GM18498 (cell line): ENCODE measurements around the gene SLC26A11.
"Not testable (repeated sequence)": the region's sequence is repeated elsewhere in the genome, so short reads cannot be mapped to it uniquely, and the experiment has no call there.

Source experiments
- ATAC-seq: cut with Tn5 transposase; IDR thresholded peaks from one replicate; pipeline ENCODE4 v1.9.1; 2021; ENCODE audit warnings: mild to moderate bottlenecking, moderate library complexity; ENCODE audit not compliant: unreplicated experiment

SLC26A11 gene

DNA sequence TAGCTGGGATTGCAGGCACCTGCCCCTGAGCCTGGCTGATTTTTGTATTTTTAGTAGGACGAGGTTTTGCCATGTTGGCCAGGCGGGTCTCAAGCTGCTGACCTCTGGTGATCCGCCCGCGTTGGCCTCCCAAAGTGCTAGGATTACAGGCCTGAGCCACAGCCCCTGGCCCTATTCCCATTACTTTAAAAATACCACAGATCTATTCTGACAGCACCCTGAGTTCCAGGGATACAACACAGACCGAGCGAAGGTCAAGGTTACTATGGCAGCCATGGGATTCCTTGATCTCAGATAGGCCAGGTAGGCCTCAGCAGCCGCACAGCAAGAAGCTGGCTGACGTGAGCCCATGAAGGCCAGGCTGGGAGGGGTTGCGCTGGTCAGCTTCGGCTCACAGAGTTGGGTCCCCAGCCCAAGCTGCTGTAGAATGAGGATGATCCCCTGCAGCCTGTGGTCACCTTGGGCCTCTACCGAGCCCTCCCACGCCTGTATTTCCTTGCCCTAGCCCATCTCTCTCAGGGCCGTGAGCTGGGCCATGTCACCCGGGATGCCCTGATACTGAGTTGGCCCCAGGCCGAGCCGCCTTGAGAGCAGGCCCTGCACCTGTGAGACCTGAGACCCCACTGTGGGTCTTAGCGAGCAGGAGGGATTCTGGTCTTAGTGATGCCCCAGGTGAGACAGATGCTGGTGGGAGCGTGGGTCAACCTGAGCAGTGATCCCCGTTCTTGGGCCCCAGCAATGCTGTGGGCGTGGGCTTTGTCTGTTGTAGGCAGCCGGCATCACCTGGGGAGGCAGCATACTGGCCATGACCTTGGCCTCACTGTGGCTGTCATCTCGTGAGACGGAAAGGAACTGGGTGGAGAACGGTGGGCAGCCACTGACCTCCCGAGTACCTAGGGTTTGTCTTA is 23.6 kb downstream of the SLC26A11 start:
- no peak for ATAC-seq

DNA sequence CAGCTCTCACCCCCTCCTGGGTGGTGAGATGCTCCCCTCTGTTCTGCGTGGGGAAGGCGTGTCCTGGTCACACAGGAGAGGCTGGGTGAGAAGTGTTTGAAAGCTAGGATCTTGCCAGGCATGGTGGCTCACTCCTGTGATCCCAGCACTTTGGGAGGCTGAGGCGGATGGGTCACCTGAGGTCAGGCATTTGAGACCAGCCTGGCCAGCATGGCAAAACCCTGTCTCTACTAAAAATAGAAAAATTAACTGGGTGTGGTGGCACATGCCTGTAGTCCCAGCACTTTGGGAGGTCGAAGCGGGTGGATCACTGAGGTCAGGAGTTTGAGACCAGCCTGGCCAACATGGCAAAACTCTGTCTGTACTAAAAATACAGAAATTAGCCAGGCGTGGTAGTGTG is 24.2 kb downstream of the SLC26A11 start:
- not testable (repeated sequence) for ATAC-seq

DNA sequence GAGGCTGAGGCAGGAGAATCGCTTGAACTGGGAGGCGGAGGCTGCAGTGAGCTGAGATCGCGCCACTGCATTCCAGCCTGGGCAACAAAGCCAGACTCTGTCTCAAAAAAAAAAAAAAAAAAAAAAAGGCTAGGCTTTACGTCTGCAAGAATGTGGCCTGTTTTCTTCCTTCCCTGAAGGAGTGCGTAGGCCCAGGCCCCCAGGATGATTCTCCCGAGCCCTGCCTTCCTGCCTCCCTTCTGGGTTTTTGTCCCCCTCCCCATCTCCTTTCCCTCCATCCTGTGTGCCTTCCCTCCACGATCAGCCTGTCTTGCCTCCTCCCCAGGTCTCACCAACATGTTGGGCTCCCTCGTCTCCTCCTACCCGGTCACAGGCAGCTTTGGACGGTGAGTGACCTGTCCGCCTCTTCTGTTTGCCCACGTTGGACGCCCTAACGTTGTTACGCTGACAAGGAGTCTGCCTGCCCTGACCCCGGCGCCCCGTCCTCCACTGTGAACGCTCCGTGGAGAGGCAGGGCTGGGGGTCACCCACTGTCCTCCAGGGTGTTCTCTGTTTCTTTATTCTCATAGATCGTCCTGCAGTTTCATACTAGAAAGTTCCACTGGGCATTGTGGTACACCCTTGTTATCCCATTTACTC is 24.8 kb downstream of the SLC26A11 start:
- no peak for ATAC-seq

DNA sequence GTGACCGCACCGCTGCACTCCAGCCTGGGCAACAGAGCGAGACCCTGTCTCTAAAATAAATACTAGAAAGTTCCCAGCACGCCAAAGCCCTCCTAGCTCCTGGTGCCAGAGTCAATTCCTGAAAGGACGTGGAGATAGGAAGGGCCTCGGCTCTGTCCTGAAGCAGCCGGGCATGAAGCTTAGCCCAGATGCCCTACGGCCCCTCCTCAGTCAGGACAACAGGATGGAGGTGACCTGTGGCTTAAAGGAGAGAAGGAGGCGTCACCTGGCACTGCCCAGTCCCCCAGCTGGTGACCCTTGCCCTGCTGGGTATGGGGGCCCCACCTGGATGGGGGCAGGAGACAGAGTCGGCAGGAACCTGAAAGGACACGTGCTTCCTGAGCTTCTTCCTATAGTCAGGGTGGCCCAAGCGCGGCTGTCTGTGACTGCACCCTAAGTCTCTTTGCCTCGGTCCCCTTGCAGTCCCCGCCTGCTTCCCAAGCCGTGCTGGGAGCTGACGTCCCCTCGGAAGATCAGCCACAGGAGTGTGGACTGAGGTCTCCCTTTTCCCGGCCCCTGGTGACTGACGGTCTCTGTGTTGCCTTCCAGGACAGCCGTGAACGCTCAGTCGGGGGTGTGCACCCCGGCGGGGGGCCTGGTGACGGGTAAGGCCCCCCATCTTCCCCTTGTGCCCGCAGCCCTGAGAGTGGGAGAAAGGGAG is 25.5 kb downstream of the SLC26A11 start:
- ATAC-seq: no peak

DNA sequence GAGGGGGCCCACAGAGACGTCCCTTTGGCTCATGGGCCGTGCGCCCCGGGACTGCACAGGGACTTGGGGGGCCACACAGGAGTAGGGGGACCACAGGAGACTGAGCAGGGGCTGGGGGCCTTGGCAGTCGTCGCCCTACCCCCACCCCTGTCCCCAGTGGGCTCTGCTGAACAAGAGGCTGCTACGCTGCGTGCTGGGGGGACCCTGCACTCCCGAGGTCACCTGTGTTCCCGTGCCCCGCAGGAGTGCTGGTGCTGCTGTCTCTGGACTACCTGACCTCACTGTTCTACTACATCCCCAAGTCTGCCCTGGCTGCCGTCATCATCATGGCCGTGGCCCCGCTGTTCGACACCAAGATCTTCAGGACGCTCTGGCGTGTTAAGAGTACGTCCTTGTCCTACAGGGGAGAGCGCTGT is 26.0 kb downstream of the SLC26A11 start:
- no peak for ATAC-seq

DNA sequence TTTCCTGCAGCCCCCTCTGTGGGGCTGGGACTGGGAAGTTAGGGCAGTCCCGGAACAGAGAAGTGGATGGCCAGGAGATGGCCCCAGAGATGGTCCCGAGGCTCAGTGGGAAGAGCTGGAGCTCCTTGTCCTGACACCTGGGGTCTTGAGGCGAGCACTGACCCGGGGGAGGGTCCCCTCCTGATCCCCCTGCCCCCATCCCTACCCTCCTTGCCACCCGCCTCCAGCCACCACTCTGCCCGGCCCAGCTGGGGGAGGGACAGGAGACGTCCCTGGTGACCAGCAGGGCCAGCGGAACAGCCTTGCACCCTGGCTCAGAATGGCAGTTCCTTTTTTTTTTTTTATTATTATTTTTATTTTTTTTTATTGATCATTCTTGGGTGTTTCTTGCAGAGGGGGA is 26.5 kb downstream of the SLC26A11 start:
- no peak for ATAC-seq

DNA sequence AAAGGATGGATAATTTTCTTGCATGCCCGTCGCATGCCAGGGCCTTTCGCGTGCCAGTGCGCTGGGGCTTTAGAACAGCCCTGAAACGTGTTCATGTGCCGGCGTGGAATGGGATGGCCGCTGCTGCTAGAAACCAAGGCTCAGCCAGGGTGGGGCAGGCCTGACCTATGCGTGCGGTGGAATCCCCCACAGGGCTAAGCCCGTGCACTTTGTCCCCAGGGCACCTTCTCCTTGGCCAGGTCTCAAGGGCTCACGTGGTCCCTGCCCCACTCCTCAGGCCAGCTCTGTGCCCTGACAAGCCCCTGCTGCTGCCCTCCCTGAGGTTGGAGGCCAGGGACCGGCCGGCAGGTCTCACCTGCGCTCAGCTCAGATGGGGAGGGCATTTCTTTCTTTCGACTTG is 27.3 kb downstream of the SLC26A11 start:
- ATAC-seq: no peak

DNA sequence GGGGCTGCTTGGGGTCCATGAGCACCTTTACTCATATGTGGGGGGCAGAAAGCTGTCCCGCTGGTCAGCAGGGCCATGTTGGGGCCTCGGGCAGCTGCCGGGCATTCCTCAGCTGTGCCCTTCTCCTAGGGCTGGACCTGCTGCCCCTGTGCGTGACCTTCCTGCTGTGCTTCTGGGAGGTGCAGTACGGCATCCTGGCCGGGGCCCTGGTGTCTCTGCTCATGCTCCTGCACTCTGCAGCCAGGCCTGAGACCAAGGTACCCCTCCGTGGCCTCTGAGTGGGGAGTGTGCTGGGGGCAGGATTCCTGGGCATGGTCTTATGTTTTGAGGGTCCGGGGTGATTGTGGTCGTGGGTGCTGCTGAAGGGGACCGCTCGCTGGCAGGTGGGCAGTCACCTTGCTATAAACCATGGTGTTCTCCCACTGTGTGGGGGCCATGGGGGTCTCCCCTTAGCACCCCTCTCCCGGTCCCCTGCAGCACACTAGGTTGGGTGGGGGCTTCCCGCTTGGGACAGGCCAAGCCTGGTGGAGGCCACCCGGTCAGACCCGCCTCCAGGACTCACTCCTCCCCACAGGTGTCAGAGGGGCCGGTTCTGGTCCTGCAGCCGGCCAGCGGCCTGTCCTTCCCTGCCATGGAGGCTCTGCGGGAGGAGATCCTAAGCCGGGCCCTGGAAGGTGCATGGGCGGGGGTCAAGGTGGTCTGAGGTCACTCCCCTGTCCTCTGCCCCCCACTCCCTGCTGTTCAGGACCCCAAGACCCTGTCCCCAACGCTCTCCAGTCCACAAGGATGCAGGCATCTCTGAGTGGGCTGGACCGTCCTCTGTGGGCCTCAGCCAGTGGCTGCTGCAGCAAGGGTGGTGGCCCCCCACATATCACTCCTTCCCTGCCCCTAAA is 28.0 kb downstream of the SLC26A11 start:
- ATAC-seq: no peak

DNA sequence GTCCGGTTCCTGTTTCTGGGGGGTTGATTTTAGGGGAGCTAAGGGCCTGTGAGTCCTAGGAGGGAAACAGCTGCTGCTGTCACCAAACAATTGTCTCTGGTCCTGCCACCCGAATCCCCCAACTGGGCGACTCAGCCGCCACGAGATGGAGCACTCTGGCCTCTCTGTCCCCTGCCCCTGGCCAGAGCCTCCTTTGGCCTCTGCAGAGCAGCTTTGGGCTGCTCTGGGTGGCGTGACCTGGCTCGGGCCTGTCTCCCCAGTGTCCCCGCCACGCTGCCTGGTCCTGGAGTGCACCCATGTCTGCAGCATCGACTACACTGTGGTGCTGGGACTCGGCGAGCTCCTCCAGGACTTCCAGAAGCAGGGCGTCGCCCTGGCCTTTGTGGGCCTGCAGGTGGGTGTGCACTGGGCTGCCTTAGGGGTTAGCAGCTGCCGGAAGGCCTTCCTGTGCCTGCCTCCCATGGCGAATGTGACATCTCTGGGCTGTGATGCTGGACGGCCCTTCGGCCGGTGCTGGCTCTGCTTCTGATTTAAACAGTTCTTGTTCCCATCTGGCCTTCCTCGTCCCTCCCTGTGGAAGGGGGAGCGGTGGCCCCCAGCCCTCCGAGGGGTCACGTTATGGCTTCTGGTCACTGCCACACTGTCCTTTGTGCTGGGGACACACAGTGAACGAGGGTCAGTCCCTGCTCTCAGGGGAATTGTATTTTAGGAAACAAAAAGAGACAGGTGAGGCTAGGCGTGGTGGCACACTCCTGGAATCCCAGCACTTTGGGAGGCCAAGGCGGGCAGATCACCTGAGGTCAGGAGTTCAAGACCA is 28.9 kb downstream of the SLC26A11 start:
- no peak for ATAC-seq

DNA sequence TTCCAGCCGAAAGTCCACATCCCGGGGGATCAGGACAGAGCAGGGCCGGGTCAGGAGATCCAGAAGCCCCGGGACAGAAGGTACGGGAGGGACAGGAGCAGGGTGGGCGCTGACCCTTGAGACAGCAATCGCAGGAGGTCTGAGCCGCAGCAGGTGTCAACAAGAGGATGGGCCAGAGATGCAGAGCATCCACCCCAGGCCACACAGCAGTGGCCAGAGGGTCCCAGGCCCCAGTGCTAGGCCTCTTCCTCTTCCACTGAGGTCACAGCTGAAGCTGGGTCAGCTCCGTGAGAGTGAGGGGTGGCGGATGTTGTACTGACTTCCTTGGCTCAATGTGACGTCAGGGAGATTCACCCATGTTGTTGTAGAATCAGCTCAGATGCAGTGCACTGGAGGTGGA is 31.7 kb downstream of the SLC26A11 start:
- ATAC-seq: no peak

DNA sequence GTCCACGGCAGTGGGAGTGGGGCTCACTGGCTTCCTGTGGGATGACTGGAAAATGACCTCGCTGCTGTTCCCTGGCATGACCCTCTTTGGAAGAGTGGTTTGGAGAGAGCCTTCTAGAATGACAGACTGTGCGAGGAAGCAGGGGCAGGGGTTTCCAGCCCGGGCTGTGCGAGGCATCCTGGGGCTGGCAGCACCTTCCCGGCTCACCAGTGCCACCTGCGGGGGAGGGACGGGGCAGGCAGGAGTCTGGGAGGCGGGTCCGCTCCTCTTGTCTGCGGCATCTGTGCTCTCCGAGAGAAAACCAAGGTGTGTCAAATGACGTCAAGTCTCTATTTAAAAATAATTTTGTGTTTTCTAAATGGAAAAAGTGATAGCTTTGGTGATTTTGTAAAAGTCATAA is 32.6 kb downstream of the SLC26A11 start:
- no peak for ATAC-seq

DNA sequence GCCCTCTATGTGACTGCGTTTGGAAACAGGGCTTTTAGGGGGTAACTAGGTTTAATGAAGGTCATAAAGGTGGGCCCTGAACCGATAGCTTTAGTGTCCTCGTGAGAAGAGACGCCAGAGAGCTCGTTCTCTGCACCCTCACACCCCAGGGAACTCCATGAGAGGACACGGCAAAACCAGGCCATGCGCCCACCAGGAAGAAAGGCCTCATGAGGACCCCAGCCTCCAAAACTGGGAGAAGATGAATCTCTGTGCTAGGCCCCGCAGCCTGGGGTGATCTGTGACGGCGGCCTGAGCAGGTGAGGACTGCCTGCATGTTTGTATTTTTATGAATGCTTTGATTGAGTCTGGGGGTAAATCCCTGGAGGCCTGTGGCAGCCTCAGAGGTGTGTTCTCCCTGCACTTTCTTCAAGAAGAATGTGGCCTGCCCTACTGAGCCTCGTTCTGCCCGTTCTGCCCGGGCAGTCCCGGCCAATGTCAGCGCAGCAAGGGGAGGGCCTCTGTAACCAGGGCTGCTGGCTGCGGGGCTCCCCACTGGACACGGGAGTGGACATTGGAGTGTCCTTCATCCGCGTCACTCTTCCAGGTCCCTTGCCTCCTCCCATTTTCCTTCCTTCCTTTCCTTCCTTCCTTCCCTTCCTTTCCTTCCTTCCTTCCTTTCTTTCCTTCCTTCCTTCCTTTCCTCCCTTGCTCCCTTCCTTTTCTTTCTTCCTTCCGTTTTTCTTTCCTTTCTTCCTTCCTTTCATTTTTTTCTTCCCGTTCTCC is 33.6 kb downstream of the SLC26A11 start:
- ATAC-seq: no peak

DNA sequence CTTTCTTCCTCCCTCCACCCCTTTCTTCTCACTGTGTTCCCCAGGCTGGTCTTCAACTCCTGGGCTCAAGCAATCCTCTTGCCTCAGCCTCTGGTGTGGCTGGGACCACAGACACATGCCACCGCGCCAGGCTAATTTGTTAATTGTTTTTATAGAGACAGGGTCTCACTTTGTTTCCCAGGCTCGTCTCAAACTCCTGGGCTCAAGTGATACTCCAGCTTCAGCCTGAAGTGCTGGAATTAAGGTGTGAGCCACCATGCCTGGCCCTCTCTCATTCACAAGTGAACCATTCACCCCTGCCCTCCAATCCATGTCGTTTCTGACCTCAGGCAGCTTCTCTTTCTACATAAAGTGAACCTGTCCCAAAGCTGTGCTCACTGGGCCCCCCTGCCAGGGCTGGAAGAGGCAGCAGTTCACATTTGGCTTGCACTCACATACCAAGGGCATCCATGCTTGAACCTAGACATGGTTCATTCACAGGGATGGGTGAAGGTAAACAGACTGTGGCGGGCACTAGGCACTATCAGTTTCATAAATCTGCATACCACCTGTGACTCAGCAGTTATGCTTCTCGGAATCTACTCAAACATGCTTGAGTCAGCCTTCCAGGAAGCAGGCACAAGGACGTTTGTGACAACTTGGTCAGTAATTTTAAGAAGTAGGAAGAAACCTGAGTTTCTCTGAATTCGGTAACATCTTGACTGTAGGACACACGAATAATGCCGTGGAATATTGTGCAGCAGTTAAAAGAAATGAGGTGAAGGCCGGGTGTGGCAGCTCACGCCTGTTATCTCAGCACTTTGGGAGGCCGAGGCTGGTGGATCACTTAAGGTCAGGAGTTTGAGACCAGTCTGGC is 34.4 kb downstream of the SLC26A11 start:
- ATAC-seq: peak; percentile 73

DNA sequence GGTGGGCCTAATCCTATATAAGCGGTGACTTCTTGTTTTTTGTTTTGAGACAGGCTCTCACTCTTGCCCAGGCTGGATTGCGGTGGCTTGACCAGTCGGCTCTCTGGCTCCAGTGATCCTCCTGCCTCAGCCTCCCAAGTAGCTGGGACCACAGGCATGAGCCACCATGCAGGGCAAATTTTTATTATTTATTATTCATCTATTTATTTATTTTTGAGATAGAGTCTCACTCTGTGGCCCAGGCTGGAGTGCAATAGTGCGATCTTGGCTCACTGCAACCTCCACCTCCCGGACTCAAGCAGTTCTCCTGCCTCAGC is 35.8 kb downstream of the SLC26A11 start:
- ATAC-seq: no peak

DNA sequence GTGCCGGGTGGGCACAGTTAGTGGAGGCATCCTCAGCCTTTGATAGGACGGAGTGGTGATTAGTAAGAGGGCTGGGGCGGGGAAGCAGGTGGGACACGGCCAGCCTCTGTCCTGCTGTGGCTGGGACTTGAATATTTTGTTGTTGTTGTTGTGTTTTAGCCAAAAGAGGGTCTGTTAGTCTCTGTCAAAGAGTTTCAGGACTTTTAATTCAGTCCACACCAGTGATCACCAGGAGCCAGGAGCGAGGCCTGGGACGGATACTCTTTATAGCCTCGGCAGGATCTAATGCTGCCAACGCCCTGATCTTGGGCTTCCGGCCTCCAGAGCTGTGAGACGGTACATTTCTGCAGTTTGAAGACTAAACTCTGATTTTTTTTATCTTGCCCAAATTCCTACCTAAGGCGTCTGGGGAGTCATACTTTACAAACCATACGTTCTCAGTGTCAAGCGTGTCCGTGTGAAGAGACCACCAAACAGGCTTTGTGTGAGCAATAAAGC is 37.5 kb downstream of the SLC26A11 start:
- no peak for ATAC-seq

DNA sequence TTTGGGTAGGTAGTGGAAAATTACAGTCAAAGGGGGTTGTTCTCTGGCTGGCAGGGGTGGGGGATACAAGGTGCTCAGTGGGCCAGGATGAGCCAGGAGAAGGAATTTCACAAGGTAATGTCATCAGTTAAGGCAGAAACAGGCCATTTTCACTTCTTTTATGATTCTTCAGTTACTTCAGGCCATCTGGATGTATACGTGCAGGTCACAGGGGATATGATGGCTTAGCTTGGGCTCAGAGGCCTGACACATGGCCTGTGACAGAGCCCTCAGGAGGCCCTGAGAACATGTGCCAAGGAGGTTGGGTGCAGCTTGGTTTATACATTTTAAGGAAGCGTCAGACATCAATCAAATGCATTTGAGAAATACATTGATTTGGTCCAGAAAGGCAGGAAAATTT is 38.1 kb downstream of the SLC26A11 start:
- ATAC-seq: not testable (repeated sequence)

DNA sequence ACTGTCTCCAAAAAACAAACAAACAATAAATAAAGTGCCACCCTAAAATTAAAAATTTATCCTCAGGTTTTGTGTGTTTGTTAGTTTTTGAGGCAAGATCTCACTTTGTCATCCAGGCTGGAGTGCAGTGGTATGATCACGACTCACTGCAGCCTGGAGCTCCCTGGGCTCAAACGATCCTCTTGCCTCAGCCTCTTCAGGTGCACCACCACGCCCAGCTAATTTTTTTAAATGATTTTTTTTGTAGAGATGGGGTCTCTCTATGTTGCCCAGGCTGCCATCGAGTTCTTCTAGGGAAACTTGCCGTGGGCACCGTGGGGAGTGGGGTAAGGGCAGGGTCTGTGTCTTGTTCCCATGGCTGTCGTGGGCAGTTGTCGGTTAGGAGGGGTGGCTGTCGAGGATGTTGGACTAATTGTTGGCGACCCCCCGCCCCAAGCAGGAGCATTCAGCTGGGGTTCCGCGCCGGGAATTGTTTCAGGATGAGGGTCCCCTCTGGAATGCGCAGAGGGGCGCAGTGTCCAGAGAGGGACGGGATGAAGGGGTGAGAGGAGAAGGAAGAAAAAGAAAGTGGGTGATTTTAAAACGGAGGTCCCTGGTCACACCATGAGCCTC is 39.3 kb downstream of the SLC26A11 start:
- no peak for ATAC-seq

DNA sequence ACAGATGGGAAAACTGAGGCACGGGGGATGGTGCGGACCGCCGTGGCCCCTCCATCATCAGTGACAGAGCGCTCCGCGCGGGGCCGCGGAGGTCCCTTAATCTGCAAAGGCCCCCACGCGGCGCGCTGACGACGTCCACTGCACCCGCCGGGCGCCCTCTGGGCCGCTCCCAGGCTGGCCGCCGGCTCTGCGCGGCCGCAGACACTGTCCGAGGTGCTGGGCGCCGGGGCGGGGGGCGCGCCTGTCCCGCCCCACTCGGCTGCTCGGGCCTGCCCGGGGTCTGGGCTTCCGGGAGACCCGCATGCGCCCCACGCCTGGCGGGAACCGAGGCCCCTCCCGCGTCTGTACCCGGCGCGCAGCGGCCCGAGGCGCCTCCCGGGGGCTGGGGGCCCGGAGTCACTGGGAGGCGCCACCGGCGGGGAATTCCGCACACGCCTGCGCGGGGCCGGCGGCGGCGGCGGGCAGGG is 39.9 kb downstream of the SLC26A11 start:
- peak; percentile 43 for ATAC-seq
